GM21723 (cell line): ENCODE results near the gene CACNB2.
A peak's percentile ranks its signal among the peaks of the same experiment; 100 is the strongest.

Experiments
- ATAC-seq: cut with Tn5 transposase; IDR thresholded peaks from one replicate; pipeline ENCODE4 v1.9.1; 2021; ENCODE audit warnings: mild to moderate bottlenecking, moderate library complexity; ENCODE audit not compliant: unreplicated experiment

Gene CACNB2

GRCh38 chr10:18378766-18379165 is 238.5 kb downstream of the CACNB2 start:
- ATAC-seq = no peak

GRCh38 chr10:18381679-18382078 is 241.5 kb downstream of the CACNB2 start:
- no peak for ATAC-seq

- no peak for ATAC-seq
These were observed 257.7 kb downstream of the CACNB2 start for GRCh38 chr10:18397906-18398305.

DNA sequence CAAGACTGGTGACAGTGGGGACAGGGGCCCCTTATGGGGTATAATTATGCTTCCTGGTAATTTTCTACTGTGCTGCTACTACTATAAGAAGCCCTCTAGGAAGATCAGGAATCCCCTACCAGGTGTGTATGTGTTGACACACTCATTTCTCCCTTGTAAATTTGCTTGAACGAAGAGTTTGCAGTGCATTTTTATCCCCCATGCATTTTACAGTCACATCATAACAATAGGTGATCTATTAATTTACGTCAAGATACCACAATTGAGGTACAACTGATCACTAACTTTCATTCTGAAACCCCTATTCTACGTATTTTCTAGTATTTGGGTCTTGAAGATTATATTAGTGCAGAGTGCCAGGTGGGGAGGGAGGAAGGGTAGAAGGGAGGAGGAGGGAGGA is 258.9 kb downstream of the CACNB2 start:
- ATAC-seq = peak; percentile 45

GRCh38 chr10:18400201-18400905 is 260.1 kb downstream of the CACNB2 start:
- ATAC-seq = peak; percentile 61

- no peak for ATAC-seq
These were observed 260.7 kb downstream of the CACNB2 start for GRCh38 chr10:18400906-18401245.

DNA sequence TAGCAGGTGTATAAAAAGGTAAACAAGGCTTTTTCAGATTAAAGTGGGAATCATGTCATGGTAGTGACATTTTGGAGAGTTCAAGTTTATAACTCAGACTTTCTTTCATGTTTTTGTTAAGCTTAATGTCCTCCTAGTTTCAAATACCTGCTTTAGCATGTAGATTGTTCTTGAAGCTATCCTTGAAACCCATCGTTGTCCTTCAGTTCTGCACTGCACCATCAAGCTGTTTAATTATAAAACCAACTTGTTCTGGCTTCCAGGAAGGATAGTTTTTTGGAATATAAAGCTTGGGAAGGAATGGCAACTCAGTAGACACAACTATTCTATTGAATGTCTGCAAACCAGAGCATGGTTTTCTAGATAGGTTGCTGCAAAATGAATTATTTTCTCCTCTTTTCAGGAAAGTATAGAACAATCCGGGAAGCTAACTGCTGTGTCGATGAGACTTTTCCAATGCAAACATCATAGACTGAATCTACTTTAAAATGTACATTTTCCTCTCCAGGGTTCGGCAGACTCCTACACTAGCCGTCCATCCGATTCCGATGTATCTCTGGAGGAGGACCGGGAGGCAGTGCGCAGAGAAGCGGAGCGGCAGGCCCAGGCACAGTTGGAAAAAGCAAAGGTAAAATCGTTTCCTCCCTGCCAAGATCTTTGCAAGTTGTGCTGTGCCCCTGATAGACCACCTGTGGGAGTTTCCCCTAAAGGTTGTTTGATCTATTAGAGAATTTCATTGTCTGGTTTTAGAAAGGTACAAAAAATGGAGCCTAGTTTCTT is 261.4 kb downstream of the CACNB2 start:
- no peak for ATAC-seq

DNA sequence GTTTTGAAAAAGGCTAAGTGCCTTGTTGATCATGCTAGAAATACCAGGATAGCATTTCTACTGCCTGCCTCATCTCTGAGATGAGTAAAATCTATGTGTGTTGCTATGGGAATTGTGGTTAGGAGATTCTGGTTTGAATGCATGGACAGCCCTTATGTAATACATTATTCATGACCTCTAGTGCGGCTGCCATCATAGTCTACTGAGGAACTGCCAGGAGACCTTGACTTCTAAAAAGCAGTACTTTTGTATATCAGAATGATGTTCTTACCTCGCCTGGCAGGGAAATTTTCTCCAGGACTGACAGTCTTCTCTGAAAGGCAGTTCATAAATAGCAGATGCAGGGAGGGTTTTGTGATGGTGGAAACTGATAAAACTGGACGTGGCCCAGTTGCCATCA is 262.6 kb downstream of the CACNB2 start:
- ATAC-seq = no peak

- no peak for ATAC-seq
These were observed 264.3 kb downstream of the CACNB2 start for GRCh38 chr10:18404530-18404929.

DNA sequence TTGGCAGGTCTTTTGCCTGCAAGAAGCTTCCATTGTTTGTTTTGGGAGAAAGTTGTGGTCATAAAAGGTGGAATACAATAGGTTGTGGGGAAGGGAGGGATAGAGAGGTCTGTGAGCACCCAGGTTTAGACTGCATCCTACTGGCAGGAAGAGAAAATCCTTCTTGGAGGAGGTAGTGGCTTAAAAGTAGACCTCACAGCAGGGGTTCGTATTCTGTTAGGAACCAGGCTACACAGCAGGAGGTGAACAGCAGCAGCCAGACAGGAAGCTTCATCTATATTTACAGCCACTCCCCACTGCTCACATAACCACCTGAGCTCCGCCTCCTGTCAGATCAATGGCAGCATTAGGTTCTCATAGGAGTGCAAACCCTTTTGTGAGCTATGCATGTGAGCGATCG is 265.9 kb downstream of the CACNB2 start:
- ATAC-seq = no peak

DNA sequence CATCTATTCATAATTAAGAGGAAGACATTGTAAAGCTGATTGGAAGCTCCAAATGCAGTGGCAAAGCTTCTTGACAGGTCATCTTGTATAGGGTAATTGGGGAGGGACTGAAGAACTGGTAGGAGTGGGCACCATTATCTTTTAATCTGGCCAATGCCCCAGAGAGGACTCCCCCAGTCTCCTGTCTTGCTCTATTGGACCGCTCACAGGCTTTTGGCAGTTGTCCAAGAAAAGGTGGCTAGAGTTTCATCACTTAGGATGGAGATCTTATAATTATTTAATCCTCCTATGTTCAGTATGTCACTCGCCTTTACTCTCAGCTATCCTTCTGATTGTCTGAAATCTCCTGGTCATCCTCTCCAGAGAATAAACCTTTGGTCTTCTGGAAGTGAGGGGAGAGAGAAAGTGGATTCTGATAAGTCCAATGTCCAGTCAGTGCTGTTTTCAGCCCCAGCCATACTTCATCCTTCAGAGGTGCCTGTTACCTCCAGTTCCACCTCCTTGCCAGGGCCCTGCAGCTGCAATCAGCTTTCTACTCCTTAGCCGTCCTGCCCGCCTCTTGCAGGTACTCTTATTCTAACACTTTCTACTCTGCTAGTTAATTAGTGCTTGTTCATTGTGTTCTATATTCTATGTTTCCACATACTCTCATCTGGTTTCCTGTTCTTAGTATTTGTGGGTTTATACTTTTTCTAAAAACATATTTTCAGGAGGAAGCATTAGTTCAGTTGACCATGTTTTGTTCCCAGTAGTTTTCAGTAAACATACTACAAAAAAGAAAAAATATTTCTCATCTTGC is 269.6 kb downstream of the CACNB2 start:
- no peak for ATAC-seq

DNA sequence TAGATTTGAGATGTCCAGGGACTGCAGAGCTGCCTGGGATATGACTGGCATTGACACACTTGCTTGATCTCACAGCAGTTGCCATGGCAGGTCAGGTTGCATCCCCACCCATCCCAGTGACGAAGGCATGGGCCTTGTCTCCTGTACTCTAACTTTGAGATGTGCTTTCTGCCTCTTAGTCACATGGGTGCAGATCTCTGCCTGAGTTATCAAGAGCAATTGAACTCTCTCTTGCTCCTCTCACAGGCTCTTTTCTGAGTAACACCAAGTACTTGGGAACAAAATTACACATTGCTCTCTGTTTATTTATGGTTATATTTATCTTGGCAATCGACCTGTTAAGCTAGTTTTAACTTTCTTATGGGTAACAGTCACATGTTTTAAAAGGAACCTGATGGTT is 273.8 kb downstream of the CACNB2 start:
- ATAC-seq = no peak

DNA sequence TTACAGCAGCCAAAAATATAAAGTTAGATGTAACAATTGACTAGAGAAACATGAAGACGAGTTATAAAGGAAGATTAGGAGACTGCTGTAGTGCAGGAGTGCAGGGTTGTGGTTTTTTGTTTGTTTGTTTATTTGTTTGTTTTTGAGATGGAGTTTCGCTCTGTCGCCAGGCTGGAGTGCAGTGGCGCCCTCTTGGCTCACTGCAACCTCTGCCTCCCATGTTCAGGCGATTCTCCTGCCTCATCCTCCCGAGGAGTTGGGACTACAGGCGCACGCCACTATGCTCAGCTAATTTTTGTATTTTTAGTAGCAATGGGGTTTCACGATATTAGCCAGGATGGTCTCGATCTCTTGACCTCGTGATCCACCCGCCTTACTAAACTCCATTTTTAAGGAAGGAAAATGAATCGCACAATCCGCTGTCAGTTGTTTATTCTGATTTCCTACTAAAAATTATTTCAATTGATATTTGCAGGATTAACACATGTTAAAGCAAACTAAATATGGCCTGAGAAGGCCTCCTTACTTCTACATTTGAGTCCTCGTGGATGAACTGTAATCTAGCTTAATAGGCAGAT is 277.8 kb downstream of the CACNB2 start:
- ATAC-seq = no peak

- ATAC-seq = peak; percentile 72
These were observed 278.5 kb downstream of the CACNB2 start for GRCh38 chr10:18418541-18419215.

GRCh38 chr10:18419945-18420344 is 279.7 kb downstream of the CACNB2 start:
- no peak for ATAC-seq

- no peak for ATAC-seq
These were observed 281.6 kb downstream of the CACNB2 start for GRCh38 chr10:18421726-18422293.

DNA sequence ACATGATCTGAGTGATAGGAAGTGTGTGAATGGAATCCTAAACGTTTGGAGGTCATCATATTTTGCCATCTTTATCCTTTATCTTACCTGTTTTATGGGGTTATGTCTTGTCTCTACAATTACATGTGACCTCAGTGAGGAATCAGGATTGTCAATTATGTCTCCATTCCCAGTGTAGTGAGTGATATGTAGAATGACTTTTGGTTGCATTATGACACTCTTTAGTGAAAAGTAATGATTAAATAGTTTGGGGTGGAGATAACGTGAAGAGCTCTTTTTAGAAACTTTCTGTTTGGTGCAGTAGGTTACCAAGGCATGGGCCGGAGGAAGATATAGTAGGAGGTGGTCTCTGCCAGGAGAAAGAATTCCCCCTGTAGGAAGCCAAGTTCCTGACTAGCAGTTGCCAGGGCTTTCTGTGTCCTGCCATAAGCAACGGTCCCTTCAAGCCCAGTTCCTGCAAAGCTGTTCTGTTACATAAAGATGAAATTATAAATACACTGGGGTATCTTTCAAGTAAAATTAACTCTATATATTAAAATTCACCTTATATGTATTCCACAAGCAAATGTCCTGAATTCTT is 282.9 kb downstream of the CACNB2 start:
- ATAC-seq = no peak

- ATAC-seq = no peak
These were observed 284.0 kb downstream of the CACNB2 start for GRCh38 chr10:18424200-18424599.

DNA sequence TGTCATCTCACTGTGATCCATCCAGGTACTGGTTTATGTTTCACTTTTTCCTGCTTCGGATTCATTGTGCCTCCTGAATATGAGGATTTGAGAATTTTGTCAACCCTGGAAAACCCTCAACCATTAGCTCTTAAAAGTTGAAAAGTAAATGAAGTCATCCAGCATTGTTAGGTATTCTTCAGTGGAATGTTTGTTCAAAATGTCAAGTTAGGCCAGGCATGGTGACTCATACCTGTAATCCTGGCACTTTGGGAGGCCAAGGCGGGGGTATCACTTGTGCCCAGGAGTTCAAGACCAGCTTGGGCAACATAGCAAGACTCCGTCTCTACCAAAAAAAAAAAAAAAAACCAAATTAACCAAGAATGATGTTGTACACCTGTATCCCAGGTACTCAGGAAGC is 289.1 kb downstream of the CACNB2 start:
- no peak for ATAC-seq

GRCh38 chr10:18436902-18437301 is 296.7 kb downstream of the CACNB2 start:
- ATAC-seq = no peak
